Smooth muscle cell (in vitro differentiated cells): Measurements from ENCODE around the gene CHRND. TPM values are rescaled to one million over a fixed set of nuclear protein-coding genes. Genes with fewer than 3 reads are reported as not detected.

Experiments used
- DNase-seq: peaks from one replicate; lab custom pipeline; 2025; ENCODE audit not compliant: unreplicated experiment; lab: John Stamatoyannopoulos, UW
- H2AFZ ChIP-seq: fragments of 200-600 bp; sonication (generic); 2 replicates; pipeline ENCODE4 v1.6.0; 2016; ENCODE audit warnings: antibody characterized with exemption, low read depth, mild to moderate bottlenecking
- H3F3A ChIP-seq: fragments of 200-600 bp; sonication (generic); 2 replicates; pipeline ENCODE4 v1.6.0; 2017; ENCODE audit warnings: antibody characterized with exemption, low read depth
- H3K27ac ChIP-seq: fragments of 200-600 bp; sonication (generic); 2 replicates; pipeline ENCODE4 v1.5.1; 2016; ENCODE audit warnings: low read depth, mild to moderate bottlenecking
- H3K27me3 ChIP-seq: fragments of 200-600 bp; sonication (generic); 2 replicates; pipeline ENCODE4 v1.6.1; 2016; ENCODE audit warnings: low read depth, mild to moderate bottlenecking
- H3K36me3 ChIP-seq: fragments of 200-600 bp; sonication (generic); 2 replicates; pipeline ENCODE4 v1.5.1; 2016; ENCODE audit warnings: low read depth
- H3K4me1 ChIP-seq: fragments of 200-600 bp; sonication (generic); 2 replicates; pipeline ENCODE4 v1.5.1; 2016; ENCODE audit warnings: low read depth
- H3K4me2 ChIP-seq: fragments of 200-600 bp; sonication (generic); 2 replicates; pipeline ENCODE4 v1.6.0; 2016; ENCODE audit warnings: mild to moderate bottlenecking
- H3K4me3 ChIP-seq: fragments of 200-600 bp; sonication (generic); 2 replicates; pipeline ENCODE4 v1.5.1; 2016; ENCODE audit warnings: mild to moderate bottlenecking
- H3K79me2 ChIP-seq: fragments of 200-600 bp; sonication (generic); 2 replicates; pipeline ENCODE4 v1.6.0; 2016; ENCODE audit warnings: low read depth, mild to moderate bottlenecking
- H3K9ac ChIP-seq: fragments of 200-600 bp; sonication (generic); 2 replicates; pipeline ENCODE4 v1.6.0; 2016; ENCODE audit warnings: low read depth
- H3K9me3 ChIP-seq: fragments of 200-600 bp; sonication (generic); replicated peaks from 2 replicates; pipeline ENCODE4 v1.5.1; 2016; ENCODE audit warnings: low read depth
- H4K20me1 ChIP-seq: fragments of 200-600 bp; sonication (generic); 2 replicates; pipeline ENCODE4 v1.6.0; 2016; ENCODE audit warnings: low read depth
- CTCF ChIP-seq: fragments of 200-600 bp; sonication (generic); IDR thresholded peaks from 2 replicates; pipeline ENCODE4 v1.5.1; 2017; ENCODE audit warnings: borderline replicate concordance, mild to moderate bottlenecking, antibody characterized with exemption; ENCODE audit not compliant: insufficient read depth, poor library complexity, severe bottlenecking
- WGBS: methylation state at CpG from one replicate; pipeline ENCODE4 v1.1.7; 2016; ENCODE audit warnings: low lambda C conversion rate; 5-methylcytosine and 5-hydroxymethylcytosine counted together
- polyA plus RNA-seq: library from polyadenylated mRNA; unstranded; fragments of >200 nt; fragmentation: Nextera tagmentation; extraction: Ambion mirVana; gene quantifications from 2 replicates; pipeline ENCODE4 v1.2.1, GENCODE V29; 2016
- total RNA-seq: library from RNA; depleted of rRNA; stranded (reverse); fragments of >200 nt; gene quantifications from 2 replicates; pipeline ENCODE4 v1.2.3, GENCODE V29; 2014

The CHRND gene
- total and polyA plus RNA-seq, 2 experiments from 2014 or later, result not detected

- no peak overlapping the region for H3K27ac ChIP-seq
- no peaks in the 10 kb centered on the region for H3K36me3 ChIP-seq
- no peak for DNase-seq
- WGBS, result 90% methylated on average over 14 of the region's 14 CpGs
- no peak for TF ChIP-seq CTCF
- H2AFZ ChIP-seq, result no peak overlapping the region
- no peak overlapping the region for H3K9ac ChIP-seq
- H3K9me3 ChIP-seq, result no peaks in the 10 kb centered on the region
- H3K4me1 ChIP-seq, result peaks cover 4% of the 10 kb centered on the region
- H4K20me1 ChIP-seq, result no peaks in the 10 kb centered on the region
- H3F3A ChIP-seq, result no peaks in the 10 kb centered on the region
- peaks cover 49% of the 10 kb centered on the region for H3K27me3 ChIP-seq
- no peak overlapping the region for H3K4me2 ChIP-seq
- H3K79me2 ChIP-seq, result no peaks in the 10 kb centered on the region
- no peak overlapping the region for H3K4me3 ChIP-seq
These were observed 4.9 kb upstream of the CHRND start for GRCh38 chr2:232521098-232521497.

- Histone ChIP-seq H2AFZ (no peak overlapping the region), H3K79me2 (no peaks in the 10 kb centered on the region), H3K4me2 (peak overlapping the region; percentile 74), H3F3A (no peaks in the 10 kb centered on the region), H3K4me1 (peaks cover 4% of the 10 kb centered on the region), H3K9ac (no peak overlapping the region), H3K27ac (no peak overlapping the region), H3K4me3 (no peak overlapping the region), H3K27me3 (peaks cover 49% of the 10 kb centered on the region), H4K20me1 (no peaks in the 10 kb centered on the region), H3K9me3 (no peaks in the 10 kb centered on the region), H3K36me3 (no peaks in the 10 kb centered on the region)
- TF ChIP-seq CTCF, result peak; percentile 85
- WGBS, result 16% methylated on average over 49 of the region's 66 CpGs
- peak; percentile 11 for DNase-seq
These were observed 3.9 kb upstream of the CHRND start for GRCh38 chr2:232521959-232522622.

- Histone ChIP-seq H3K36me3 (no peaks in the 10 kb centered on the region), H3K4me1 (peaks cover 4% of the 10 kb centered on the region), H3K9ac (no peak overlapping the region), H2AFZ (no peak overlapping the region), H3F3A (no peaks in the 10 kb centered on the region), H3K79me2 (no peaks in the 10 kb centered on the region), H3K27ac (no peak overlapping the region), H4K20me1 (no peaks in the 10 kb centered on the region), H3K9me3 (no peaks in the 10 kb centered on the region), H3K4me2 (no peak overlapping the region), H3K4me3 (no peak overlapping the region), H3K27me3 (peaks cover 48% of the 10 kb centered on the region)
- no peak for TF ChIP-seq CTCF
- DNase-seq, result no peak
- WGBS, result 58% methylated on average over 40 of the region's 46 CpGs
These were observed 3.1 kb upstream of the CHRND start for GRCh38 chr2:232522623-232523401.

- H3K4me1 ChIP-seq, result peaks cover 4% of the 10 kb centered on the region
- TF ChIP-seq CTCF, result no peak
- H3K27ac ChIP-seq, result no peak overlapping the region
- peak overlapping the region; percentile 46 for H3K4me3 ChIP-seq
- H2AFZ ChIP-seq, result no peak overlapping the region
- H4K20me1 ChIP-seq, result no peaks in the 10 kb centered on the region
- no peaks in the 10 kb centered on the region for H3K9me3 ChIP-seq
- H3K9ac ChIP-seq, result no peak overlapping the region
- H3F3A ChIP-seq, result no peaks in the 10 kb centered on the region
- peaks cover 44% of the 10 kb centered on the region for H3K27me3 ChIP-seq
- peak overlapping the region; percentile 82 for H3K4me2 ChIP-seq
- no peaks in the 10 kb centered on the region for H3K79me2 ChIP-seq
- no peak for DNase-seq
- 36% methylated on average over 16 of the region's 16 CpGs for WGBS
- no peaks in the 10 kb centered on the region for H3K36me3 ChIP-seq
These were observed 2.6 kb upstream of the CHRND start for GRCh38 chr2:232523402-232523681.
